ENCODE measurements around the gene PLCL2.

The PLCL2 gene

GRCh38 chr3:16875876-16876550 lies 8.7 kb upstream of the PLCL2 start:
- no peak for DNase-seq
- 70% methylated on average over 2 of the region's 3 CpGs for WGBS (ENCODE audit: insufficient coverage)
- no peaks in the 10 kb centered on the region for H3K9me3 ChIP-seq (ENCODE audit: control extremely low read depth in 1 of 5, control insufficient read depth in 4 of 5, insufficient read depth in 2 of 5, low read depth in 1 of 5, low read length in 4 of 5)
- no peak overlapping the region for H3K27ac ChIP-seq (ENCODE audit: insufficient read depth in 1 of 2, low read depth in 1 of 2, low read length in 2 of 2, poor library complexity in 1 of 2, severe bottlenecking in 2 of 2)
- no peaks in the 10 kb centered on the region for H3K36me3 ChIP-seq (ENCODE audit: control insufficient read depth in 4 of 4, insufficient read depth in 4 of 4, low read length in 3 of 4)
- peaks cover 0 to 2% (median 0%) of the 10 kb centered on the region in 4 experiments for H3K4me1 ChIP-seq (ENCODE audit: control extremely low read depth in 1 of 4, control insufficient read depth in 4 of 4, insufficient read depth in 4 of 4, low read length in 3 of 4)
- ChIA-PET CTCF (no interaction called here), POLR2A (no interaction called here)
- H3K27me3 ChIP-seq (replicated peaks in 2 of 5; ENCODE audit: control insufficient read depth in 4 of 5, insufficient read depth in 5 of 5, low read length in 4 of 5), result no peaks in the 10 kb centered on the region
- no peak overlapping the region for H3K4me3 ChIP-seq (ENCODE audit: control insufficient read depth in 1 of 7, extremely low read depth in 1 of 7, insufficient read depth in 4 of 7, low read depth in 2 of 7, low read length in 6 of 7)

- POLR2A ChIA-PET, result no interaction called here
- no peaks in the 10 kb centered on the region for H3K4me1 ChIP-seq (ENCODE audit: control extremely low read depth in 1 of 4, control insufficient read depth in 4 of 4, insufficient read depth in 4 of 4, low read length in 3 of 4)
- no peaks in the 10 kb centered on the region for H3K27me3 ChIP-seq (replicated peaks in 2 of 5; ENCODE audit: control insufficient read depth in 4 of 5, insufficient read depth in 5 of 5, low read length in 4 of 5)
- 80% methylated on average over 1 of the region's 2 CpGs for WGBS (ENCODE audit: insufficient coverage)
- no peaks in the 10 kb centered on the region for H3K36me3 ChIP-seq (ENCODE audit: control insufficient read depth in 4 of 4, insufficient read depth in 4 of 4, low read length in 3 of 4)
- H3K9me3 ChIP-seq (ENCODE audit: control extremely low read depth in 1 of 5, control insufficient read depth in 4 of 5, insufficient read depth in 2 of 5, low read depth in 1 of 5, low read length in 4 of 5), result no peaks in the 10 kb centered on the region
- H3K27ac ChIP-seq (ENCODE audit: insufficient read depth in 1 of 2, low read depth in 1 of 2, low read length in 2 of 2, poor library complexity in 1 of 2, severe bottlenecking in 2 of 2), result no peak overlapping the region
- CTCF ChIA-PET, result no interaction called here
- no peak overlapping the region for H3K4me3 ChIP-seq (ENCODE audit: control insufficient read depth in 1 of 7, extremely low read depth in 1 of 7, insufficient read depth in 4 of 7, low read depth in 2 of 7, low read length in 6 of 7)
- DNase-seq, result no peak
These were observed 7.2 kb upstream of the PLCL2 start for GRCh38 chr3:16877505-16877904.

- CTCF ChIA-PET, result no interaction called here
- 100% methylated on average over 1 of the region's 1 CpG for WGBS (ENCODE audit: insufficient coverage)
- POLR2A ChIA-PET, result no interaction called here
These were observed 6.8 kb upstream of the PLCL2 start for GRCh38 chr3:16877911-16878310.

GRCh38 chr3:16881896-16882630 lies 2.7 kb upstream of the PLCL2 start:
- Histone ChIP-seq H3K9me3 (ENCODE audit: control extremely low read depth in 1 of 5, control insufficient read depth in 4 of 5, insufficient read depth in 2 of 5, low read depth in 1 of 5, low read length in 4 of 5) (no peaks in the 10 kb centered on the region), H3K27me3 (replicated peaks in 2 of 5; ENCODE audit: control insufficient read depth in 4 of 5, insufficient read depth in 5 of 5, low read length in 4 of 5) (no peaks in the 10 kb centered on the region), H3K4me1 (ENCODE audit: control extremely low read depth in 1 of 4, control insufficient read depth in 4 of 4, insufficient read depth in 4 of 4, low read length in 3 of 4) (peaks cover 0 to 15% (median 14%) of the 10 kb centered on the region in 4 experiments), H3K36me3 (ENCODE audit: control insufficient read depth in 4 of 4, insufficient read depth in 4 of 4, low read length in 3 of 4) (no peaks in the 10 kb centered on the region), H3K4me3 (ENCODE audit: control insufficient read depth in 1 of 7, extremely low read depth in 1 of 7, insufficient read depth in 4 of 7, low read depth in 2 of 7, low read length in 6 of 7) (no peak overlapping the region), H3K27ac (ENCODE audit: insufficient read depth in 1 of 2, low read depth in 1 of 2, low read length in 2 of 2, poor library complexity in 1 of 2, severe bottlenecking in 2 of 2) (no peak overlapping the region)
- DNase-seq, result no peak
- 83% methylated on average over 4 of the region's 6 CpGs for WGBS (ENCODE audit: insufficient coverage)
- ChIA-PET POLR2A (no interaction called here), CTCF (interaction anchor here (0.9 to 1.1 kb wide), 3 partner anchors 9 to 350 kb away, joined by 3 read pairs; no protein-coding TSS in a partner anchor)

More at GRCh38 chr3:16877911-16878310, 6.8 kb upstream of the PLCL2 start:
- DNase-seq, result no peak
- no peak overlapping the region for H3K27ac ChIP-seq (ENCODE audit: insufficient read depth in 1 of 2, low read depth in 1 of 2, low read length in 2 of 2, poor library complexity in 1 of 2, severe bottlenecking in 2 of 2)
- no peaks in the 10 kb centered on the region for H3K9me3 ChIP-seq (ENCODE audit: control extremely low read depth in 1 of 5, control insufficient read depth in 4 of 5, insufficient read depth in 2 of 5, low read depth in 1 of 5, low read length in 4 of 5)
- no peaks in the 10 kb centered on the region for H3K36me3 ChIP-seq (ENCODE audit: control insufficient read depth in 4 of 4, insufficient read depth in 4 of 4, low read length in 3 of 4)
- no peaks in the 10 kb centered on the region for H3K27me3 ChIP-seq (replicated peaks in 2 of 5; ENCODE audit: control insufficient read depth in 4 of 5, insufficient read depth in 5 of 5, low read length in 4 of 5)
- H3K4me1 ChIP-seq (ENCODE audit: control extremely low read depth in 1 of 4, control insufficient read depth in 4 of 4, insufficient read depth in 4 of 4, low read length in 3 of 4), result no peaks in the 10 kb centered on the region
- H3K4me3 ChIP-seq (ENCODE audit: control insufficient read depth in 1 of 7, extremely low read depth in 1 of 7, insufficient read depth in 4 of 7, low read depth in 2 of 7, low read length in 6 of 7), result no peak overlapping the region

GRCh38 chr3:16883057-16883722 lies 1.6 kb upstream of the PLCL2 start:
- 96% methylated on average over 22 of the region's 23 CpGs for WGBS (ENCODE audit: insufficient coverage)
- POLR2A ChIA-PET, result no interaction called here
- H3K4me3 ChIP-seq (ENCODE audit: control insufficient read depth in 1 of 7, extremely low read depth in 1 of 7, insufficient read depth in 4 of 7, low read depth in 2 of 7, low read length in 6 of 7), result no peak overlapping the region

GRCh38 chr3:16883723-16884083 lies 1.1 kb upstream of the PLCL2 start:
- Histone ChIP-seq H3K4me3 (ENCODE audit: control insufficient read depth in 1 of 7, extremely low read depth in 1 of 7, insufficient read depth in 4 of 7, low read depth in 2 of 7, low read length in 6 of 7) (peak overlapping the region; percentile 77 to 97 (median 88)), H3K4me1 (ENCODE audit: control extremely low read depth in 1 of 4, control insufficient read depth in 4 of 4, insufficient read depth in 4 of 4, low read length in 3 of 4) (peaks cover 7 to 29% (median 26%) of the 10 kb centered on the region in 4 experiments), H3K27me3 (replicated peaks in 2 of 5; ENCODE audit: control insufficient read depth in 4 of 5, insufficient read depth in 5 of 5, low read length in 4 of 5) (no peaks in the 10 kb centered on the region), H3K36me3 (ENCODE audit: control insufficient read depth in 4 of 4, insufficient read depth in 4 of 4, low read length in 3 of 4) (no peaks in the 10 kb centered on the region), H3K27ac (ENCODE audit: insufficient read depth in 1 of 2, low read depth in 1 of 2, low read length in 2 of 2, poor library complexity in 1 of 2, severe bottlenecking in 2 of 2) (no peak overlapping the region), H3K9me3 (ENCODE audit: control extremely low read depth in 1 of 5, control insufficient read depth in 4 of 5, insufficient read depth in 2 of 5, low read depth in 1 of 5, low read length in 4 of 5) (no peaks in the 10 kb centered on the region)
- 79% methylated on average over 13 of the region's 16 CpGs for WGBS (ENCODE audit: insufficient coverage)
- ChIA-PET POLR2A (interaction anchor here (0.6 kb wide), 1 partner anchor 87 kb away, joined by 3 read pairs; no protein-coding TSS in a partner anchor), CTCF (interaction anchor here (0.7 to 2.1 kb wide), 24 partner anchors 10 to 349 kb away, joined by 3 to 10 read pairs (median 4); no protein-coding TSS in a partner anchor)
- no peak for DNase-seq

More at GRCh38 chr3:16883057-16883722, 1.6 kb upstream of the PLCL2 start:
- Histone ChIP-seq H3K27me3 (replicated peaks in 2 of 5; ENCODE audit: control insufficient read depth in 4 of 5, insufficient read depth in 5 of 5, low read length in 4 of 5) (no peaks in the 10 kb centered on the region), H3K4me1 (ENCODE audit: control extremely low read depth in 1 of 4, control insufficient read depth in 4 of 4, insufficient read depth in 4 of 4, low read length in 3 of 4) (peaks cover 7 to 27% (median 25%) of the 10 kb centered on the region in 4 experiments), H3K9me3 (ENCODE audit: control extremely low read depth in 1 of 5, control insufficient read depth in 4 of 5, insufficient read depth in 2 of 5, low read depth in 1 of 5, low read length in 4 of 5) (no peaks in the 10 kb centered on the region), H3K27ac (ENCODE audit: insufficient read depth in 1 of 2, low read depth in 1 of 2, low read length in 2 of 2, poor library complexity in 1 of 2, severe bottlenecking in 2 of 2) (no peak overlapping the region), H3K36me3 (ENCODE audit: control insufficient read depth in 4 of 4, insufficient read depth in 4 of 4, low read length in 3 of 4) (no peaks in the 10 kb centered on the region)
- DNase-seq, result no peak
- CTCF ChIA-PET, result interaction anchor here (0.9 to 2.1 kb wide), 16 partner anchors 10 to 350 kb away, joined by 3 to 10 read pairs (median 4); no protein-coding TSS in a partner anchor
